Measurements from ENCODE around the gene PPP4R4.

The PPP4R4 gene

GRCh38 chr14:94306047-94306978 is 132.2 kb downstream of the PPP4R4 start:
- DNase-seq (ENCODE audit: low read depth, low spot score), result no peak

- DNase-seq (ENCODE audit: low read depth, low spot score), result no peak
Observed at GRCh38 chr14:94307410-94307992, 133.4 kb downstream of the PPP4R4 start.

- no peak for DNase-seq (ENCODE audit: low read depth, low spot score)
Observed at GRCh38 chr14:94309721-94310120, 135.6 kb downstream of the PPP4R4 start.

- no peak for DNase-seq (ENCODE audit: low read depth, low spot score)
Observed at GRCh38 chr14:94310248-94310647, 136.1 kb downstream of the PPP4R4 start.

- no peak for DNase-seq (ENCODE audit: low read depth, low spot score)
Observed at GRCh38 chr14:94312481-94313246, 138.5 kb downstream of the PPP4R4 start.

GRCh38 chr14:94313991-94314655 is 140.0 kb downstream of the PPP4R4 start:
- DNase-seq (ENCODE audit: low read depth, low spot score), result no peak

GRCh38 chr14:94314890-94315289 is 140.8 kb downstream of the PPP4R4 start:
- no peak for DNase-seq (ENCODE audit: low read depth, low spot score)

GRCh38 chr14:94316692-94317091 is 142.6 kb downstream of the PPP4R4 start:
- no peak for DNase-seq (ENCODE audit: low read depth, low spot score)

GRCh38 chr14:94317259-94317658 is 143.1 kb downstream of the PPP4R4 start:
- no peak for DNase-seq (ENCODE audit: low read depth, low spot score)

- no peak for DNase-seq (ENCODE audit: low read depth, low spot score)
Observed at GRCh38 chr14:94320243-94320642, 146.1 kb downstream of the PPP4R4 start.

GRCh38 chr14:94321421-94322271 is 147.5 kb downstream of the PPP4R4 start:
- DNase-seq (ENCODE audit: low read depth, low spot score), result no peak

GRCh38 chr14:94322648-94323570 is 148.8 kb downstream of the PPP4R4 start, which contains the start of gene SERPINA6:
TSS of gene SERPINA6 (minus strand) at chr14:94323336. CDS start at chr14:94314648, 8,688 bp downstream.
- no peak for DNase-seq (ENCODE audit: low read depth, low spot score)

- DNase-seq (ENCODE audit: low read depth, low spot score), result no peak
Observed at GRCh38 chr14:94328196-94328595, 154.1 kb downstream of the PPP4R4 start.
